ENCODE data around the gene MYOT. TPM values are rescaled to one million over a fixed set of nuclear protein-coding genes. Genes with fewer than 3 reads are reported as not detected.
"Not testable (repeated sequence)": the region's sequence is repeated elsewhere in the genome, so short reads cannot be mapped to it uniquely, and the experiment has no call there.

MYOT gene
- total and polyA plus RNA-seq, 8 donors = 0.19 to 1.2 (median 0.43) TPM; not detected in 2

- 75 to 79% methylated on average over 5 of the region's 5 CpGs for WGBS, 2 donors
- no peak overlapping the region for H3K27ac ChIP-seq
- H3K4me1 ChIP-seq = peaks cover 0 to 3% (median 0%) of the 10 kb centered on the region in 3 donors
- intact Hi-C loops (cut with DNase I) = no loop called here
- FAIRE-seq (no peak), ATAC-seq (no peak), DNase-seq (no peak)
- H3K4me3 ChIP-seq = no peak overlapping the region
- no peaks in the 10 kb centered on the region for H3K36me3 ChIP-seq
- no peak for TF ChIP-seq CTCF (IDR thresholded peaks at IDR 0.05)
- H3K9me3 ChIP-seq = no peaks in the 10 kb centered on the region
- H3K27me3 ChIP-seq = no peaks in the 10 kb centered on the region
These were observed 8.7 kb upstream of the MYOT start for GRCh38 chr5:137858954-137859353.

GRCh38 chr5:137862251-137862650 is 5.4 kb upstream of the MYOT start:
- H3K9me3 ChIP-seq = no peaks in the 10 kb centered on the region
- ATAC-seq = no peak
- no peak for TF ChIP-seq CTCF (IDR thresholded peaks at IDR 0.05)
- FAIRE-seq = no peak
- WGBS, 2 donors = 87 to 90% methylated on average over 3 of the region's 3 CpGs
- H3K36me3 ChIP-seq = no peaks in the 10 kb centered on the region
- no peaks in the 10 kb centered on the region for H3K27me3 ChIP-seq
- H3K4me1 ChIP-seq = peaks cover 0 to 3% (median 0%) of the 10 kb centered on the region in 3 donors
- intact Hi-C loops (cut with DNase I) = no loop called here
- no peak overlapping the region for H3K27ac ChIP-seq
- DNase-seq = no peak
- H3K4me3 ChIP-seq = no peak overlapping the region

GRCh38 chr5:137863653-137864052 is 4.0 kb upstream of the MYOT start:
- ATAC-seq; H3K27me3 ChIP-seq; DNase-seq; intact Hi-C loops (cut with DNase I); H3K27ac ChIP-seq; H3K4me3 ChIP-seq; H3K9me3 ChIP-seq; H3K4me1 ChIP-seq; FAIRE-seq; H3K36me3 ChIP-seq: not testable (repeated sequence)
- WGBS, 2 donors = 91 to 94% methylated on average over 6 of the region's 6 CpGs

GRCh38 chr5:137866541-137867388 is 895 bp upstream of the MYOT start:
- no peak overlapping the region for H3K4me3 ChIP-seq
- no peak overlapping the region for H3K27ac ChIP-seq
- H3K36me3 ChIP-seq = no peaks in the 10 kb centered on the region
- TF ChIP-seq CTCF (IDR thresholded peaks at IDR 0.05) = no peak
- H3K27me3 ChIP-seq = no peaks in the 10 kb centered on the region
- H3K4me1 ChIP-seq = no peaks in the 10 kb centered on the region
- intact Hi-C loops (cut with DNase I) = no loop called here
- WGBS, 2 donors = 76 to 79% methylated on average over 4 of the region's 4 CpGs
- no peaks in the 10 kb centered on the region for H3K9me3 ChIP-seq
- no peak for DNase-seq
- FAIRE-seq = no peak
- ATAC-seq = no peak

GRCh38 chr5:137870647-137871339 is 3.1 kb downstream of the MYOT start:
- H3K36me3 ChIP-seq = no peaks in the 10 kb centered on the region
- FAIRE-seq (no peak), DNase-seq (no peak), ATAC-seq (no peak)
- H3K4me1 ChIP-seq = no peaks in the 10 kb centered on the region
- H3K9me3 ChIP-seq = no peaks in the 10 kb centered on the region
- TF ChIP-seq CTCF (IDR thresholded peaks at IDR 0.05) = no peak
- no peak overlapping the region for H3K4me3 ChIP-seq
- H3K27me3 ChIP-seq = no peaks in the 10 kb centered on the region
- intact Hi-C loops (cut with DNase I) = no loop called here
- H3K27ac ChIP-seq = no peak overlapping the region
- WGBS, 2 donors = 90 to 93% methylated on average over 7 of the region's 7 CpGs

Data from pancreas (tissue), 10 donors.